HFF-Myc (cell line): Measurements from ENCODE around the gene BMX.

Experiments
- DNase-seq: peaks from one replicate; pipeline ENCODE4 v3.0.0-alpha.2; 2011; ENCODE audit warnings: low read depth; ENCODE audit errors: extremely low read depth
- H3K4me3 ChIP-seq: replicated peaks from 2 replicates; pipeline ENCODE4 v1.5.1; 2011; ENCODE audit warnings: low read depth, mild to moderate bottlenecking, control low read depth, low read length
- TF ChIP-seq, protein P1 (sequence below): IDR thresholded peaks from 2 replicates; pipeline ENCODE4 v1.5.1; 2012; ENCODE audit warnings: mild to moderate bottlenecking, low read depth, low read length, control low read depth; ENCODE audit errors: missing control alignments

The BMX gene

DNA sequence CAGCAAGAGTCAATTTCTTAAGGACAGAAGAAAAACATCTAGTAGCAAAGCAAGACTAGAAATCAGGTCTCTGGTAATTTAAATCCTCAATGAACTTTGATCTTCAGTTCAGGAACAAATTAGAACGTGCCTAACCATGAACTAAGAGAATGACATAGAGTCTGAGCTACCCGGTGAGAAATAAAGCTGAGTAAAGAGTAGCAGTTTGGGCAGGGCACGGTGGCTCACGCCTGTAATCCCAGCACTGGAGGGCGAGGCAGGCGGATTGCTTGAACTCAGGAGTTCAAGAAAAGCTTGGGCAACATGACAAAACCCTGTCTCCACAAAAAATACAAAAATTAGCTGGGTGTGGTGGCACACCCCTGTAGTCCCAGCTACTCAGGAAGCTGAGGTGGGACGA is 62.4 kb downstream of the BMX start:
- TF ChIP-seq, protein P1, sequence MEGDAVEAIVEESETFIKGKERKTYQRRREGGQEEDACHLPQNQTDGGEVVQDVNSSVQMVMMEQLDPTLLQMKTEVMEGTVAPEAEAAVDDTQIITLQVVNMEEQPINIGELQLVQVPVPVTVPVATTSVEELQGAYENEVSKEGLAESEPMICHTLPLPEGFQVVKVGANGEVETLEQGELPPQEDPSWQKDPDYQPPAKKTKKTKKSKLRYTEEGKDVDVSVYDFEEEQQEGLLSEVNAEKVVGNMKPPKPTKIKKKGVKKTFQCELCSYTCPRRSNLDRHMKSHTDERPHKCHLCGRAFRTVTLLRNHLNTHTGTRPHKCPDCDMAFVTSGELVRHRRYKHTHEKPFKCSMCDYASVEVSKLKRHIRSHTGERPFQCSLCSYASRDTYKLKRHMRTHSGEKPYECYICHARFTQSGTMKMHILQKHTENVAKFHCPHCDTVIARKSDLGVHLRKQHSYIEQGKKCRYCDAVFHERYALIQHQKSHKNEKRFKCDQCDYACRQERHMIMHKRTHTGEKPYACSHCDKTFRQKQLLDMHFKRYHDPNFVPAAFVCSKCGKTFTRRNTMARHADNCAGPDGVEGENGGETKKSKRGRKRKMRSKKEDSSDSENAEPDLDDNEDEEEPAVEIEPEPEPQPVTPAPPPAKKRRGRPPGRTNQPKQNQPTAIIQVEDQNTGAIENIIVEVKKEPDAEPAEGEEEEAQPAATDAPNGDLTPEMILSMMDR = no peak
- DNase-seq = no peak
- H3K4me3 ChIP-seq = no peak overlapping the region

DNA sequence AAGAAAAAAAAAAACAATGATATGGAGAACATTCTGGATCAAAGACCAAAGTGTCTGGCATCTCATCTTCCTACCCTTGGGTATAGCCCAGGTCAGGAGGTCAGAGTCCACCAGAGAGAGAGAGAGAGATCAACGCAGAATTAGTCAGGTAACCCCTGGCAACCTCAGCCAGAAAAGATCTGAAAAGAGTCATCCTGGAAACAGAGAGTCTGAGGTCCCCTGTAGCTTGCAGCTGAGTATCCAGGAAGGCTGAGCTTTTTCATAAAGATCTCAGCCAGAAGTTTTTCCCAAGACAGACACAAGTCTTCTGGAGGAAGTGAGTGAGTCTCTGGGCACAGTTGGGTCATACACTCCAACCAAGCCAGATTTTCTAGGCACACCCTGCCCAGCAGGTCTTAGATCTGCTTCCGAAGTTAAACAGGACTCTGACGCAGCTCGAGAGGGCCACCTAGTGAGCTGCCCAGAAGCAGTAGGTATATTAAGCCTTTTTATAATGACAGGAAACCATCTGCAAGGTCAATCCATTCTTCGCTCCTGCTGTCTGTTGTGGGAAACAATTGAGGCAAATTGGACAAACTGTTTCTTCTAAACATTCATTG is 64.5 kb downstream of the BMX start:
- no peak overlapping the region for H3K4me3 ChIP-seq
- TF ChIP-seq, protein P1 = peak; percentile 56
- peak; percentile 33 for DNase-seq

- TF ChIP-seq, protein P1 = no peak
Observed at GRCh38 chrX:15566244-15566643, 65.6 kb downstream of the BMX start.

DNA sequence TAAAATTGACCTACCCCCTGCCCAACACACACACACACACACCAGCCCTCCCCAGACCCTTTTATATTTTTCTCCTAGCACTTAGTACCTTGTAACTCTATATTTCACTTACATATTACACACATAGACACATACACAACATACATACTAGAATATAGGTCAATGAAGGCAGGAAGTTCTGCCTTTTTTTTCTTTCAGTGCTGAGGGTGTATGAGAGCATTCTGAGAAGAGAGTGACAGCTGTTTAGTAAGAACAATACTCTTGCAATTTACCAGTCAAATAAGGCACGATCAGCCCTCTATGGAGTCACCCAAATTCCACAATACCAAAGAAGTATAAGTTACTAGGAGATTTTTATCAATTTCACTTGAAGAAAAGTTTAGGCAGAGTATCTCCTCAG is 66.7 kb downstream of the BMX start:
- DNase-seq = no peak
- no peak overlapping the region for H3K4me3 ChIP-seq
- TF ChIP-seq, protein P1 = no peak

More at GRCh38 chrX:15566244-15566643, 65.6 kb downstream of the BMX start:
- no peak overlapping the region for H3K4me3 ChIP-seq
- no peak for DNase-seq

DNA sequence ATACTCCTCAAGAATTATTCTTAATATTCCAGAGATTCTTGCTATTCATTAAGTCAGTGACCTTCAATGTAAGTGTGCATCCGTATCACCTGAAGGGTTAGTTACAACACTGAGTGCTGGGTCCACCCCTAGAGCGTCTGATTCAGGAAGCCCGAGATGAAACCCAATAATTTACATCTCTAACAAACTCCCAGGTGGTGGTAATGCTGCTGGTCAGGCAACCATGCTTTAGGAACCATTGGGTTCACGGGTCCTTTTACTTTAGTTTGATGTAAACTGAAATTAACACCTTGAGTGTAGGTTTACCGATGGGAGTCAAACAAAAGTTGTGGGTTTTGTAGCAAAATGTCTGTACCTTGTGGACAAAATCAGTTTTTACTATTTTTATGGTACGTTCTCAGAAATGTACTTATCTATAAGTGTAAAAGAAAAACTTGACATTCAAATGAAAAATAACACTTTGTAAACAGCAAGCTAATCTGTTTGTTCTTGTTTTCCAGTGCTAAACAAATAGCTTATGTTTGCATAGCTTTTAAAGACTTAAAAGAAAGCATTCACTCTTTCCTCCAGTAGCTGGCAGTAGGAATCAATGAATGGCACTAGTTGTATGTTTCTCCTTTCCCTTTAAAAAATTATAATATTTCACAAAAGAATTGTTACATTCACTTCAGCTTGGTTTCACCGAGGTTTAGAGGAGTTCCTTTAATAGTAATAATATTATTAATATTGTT is 67.4 kb downstream of the BMX start:
- H3K4me3 ChIP-seq = no peak overlapping the region
- DNase-seq = no peak
- TF ChIP-seq, protein P1 = no peak

GRCh38 chrX:15570145-15570544 is 69.5 kb downstream of the BMX start:
- no peak for DNase-seq
- no peak overlapping the region for H3K4me3 ChIP-seq
- TF ChIP-seq, protein P1 = no peak
